Measurements from ENCODE around the gene LRFN5. TPM values are rescaled to one million over a fixed set of nuclear protein-coding genes. Genes with fewer than 3 reads are reported as not detected.
A peak's percentile ranks its signal among the peaks of the same experiment; 100 is the strongest.

LRFN5 gene
- total and polyA plus RNA-seq, 2 of the 13 experiments (the other 11 are each of a cell fraction or from before 2014, with no cell fraction given): not detected

GRCh38 chr14:41597647-41598046, 9.0 kb upstream of the LRFN5 start:
- ChIA-PET CTCF (ENCODE audit: low intra/inter-chr PET ratio, low total read pairs) (no interaction called here), POLR2A (no interaction called here)
- DNase-seq (ENCODE audit: low spot score) (no peak), FAIRE-seq (no peak), ATAC-seq (no peak)
- Histone ChIP-seq H3K27me3 (ENCODE audit: control insufficient read depth in 1 of 2, insufficient read depth in 2 of 2, low read length in 2 of 2) (no peaks in the 10 kb centered on the region), H2AFZ (ENCODE audit: low read length) (no peak overlapping the region), H3K36me3 (replicated peaks in 1 of 2; ENCODE audit: control insufficient read depth in 1 of 2, insufficient read depth in 2 of 2, low read length in 2 of 2) (no peaks in the 10 kb centered on the region), H3K4me2 (ENCODE audit: low read depth, low read length) (no peak overlapping the region), H3K9me3 (ENCODE audit: low read length) (no peaks in the 10 kb centered on the region), H3K4me1 (ENCODE audit: insufficient read depth, low read length) (no peaks in the 10 kb centered on the region), H3K4me3 (replicated peaks in 1 of 3; ENCODE audit: insufficient read depth in 1 of 3, low read depth in 2 of 3, low read length in 3 of 3) (no peak overlapping the region), H3K9ac (ENCODE audit: insufficient read depth, low read depth, low read length) (no peak overlapping the region), H4K20me1 (ENCODE audit: insufficient read depth, low read length) (no peaks in the 10 kb centered on the region), H3K79me2 (ENCODE audit: insufficient read depth, low read length) (no peaks in the 10 kb centered on the region), H3K27ac (ENCODE audit: extremely low read length, insufficient read depth, low read length) (no peak overlapping the region)
- BruUV-seq (replicated peaks): no TSS peak
- in situ Hi-C loops (cut with HindIII; ENCODE audit: extremely low pct_ligation_motif_present, low pct_unique_long_range_greater_than_20kb) (no loop called here), intact Hi-C loops (cut with micrococcal nuclease; ENCODE audit: unreplicated experiment) (no loop called here)
- 71% methylated on average over 25 of the region's 25 CpGs for WGBS (ENCODE audit: low lambda C conversion rate)
- TF ChIP-seq FIP1L1 (IDR thresholded peaks at IDR 0.05; ENCODE audit: borderline replicate concordance, insufficient read depth, low read depth, low read length) (no peak), NFE2L2 (IDR thresholded peaks at IDR 0.05; ENCODE audit: low read length) (0 out of 2 replicates have a peak, but pooled peaks have one; percentile 15), ZNF280B (CRISPR knock-in tag; IDR thresholded peaks at IDR 0.05; ENCODE audit: borderline replicate concordance) (peak; percentile 50; the same call in 1 of the 2 replicates), LRRFIP1 (CRISPR knock-in tag; conservative IDR thresholded peaks at IDR 0.05) (no peak), ZNF639 (CRISPR knock-in tag; conservative IDR thresholded peaks at IDR 0.05) (no peak), ZNF691 (CRISPR knock-in tag; IDR thresholded peaks at IDR 0.05; ENCODE audit: borderline replicate concordance, low read depth) (no peak), PTBP1 (IDR thresholded peaks at IDR 0.05; ENCODE audit: low read depth, low read length, poor library complexity, severe bottlenecking) (peak; percentile 50), YY1 (IDR thresholded peaks at IDR 0.05; ENCODE audit: insufficient read depth, insufficient replicate concordance, low read depth, low read length) (peak; percentile 76), ZNF121 (CRISPR knock-in tag; IDR thresholded peaks at IDR 0.05) (no peak), ZNF747 (CRISPR knock-in tag; IDR thresholded peaks at IDR 0.05; ENCODE audit: borderline replicate concordance) (no peak), SSRP1 (CRISPR knock-in tag; IDR thresholded peaks at IDR 0.05) (no peak), MAFF (IDR thresholded peaks at IDR 0.05; ENCODE audit: low read depth, low read length) (peak; percentile 97), ZNF800 (CRISPR knock-in tag; IDR thresholded peaks at IDR 0.05) (no peak), MAFK (conservative IDR thresholded peaks at IDR 0.05 in 1 of 2, IDR thresholded peaks at IDR 0.05 in 1 of 2; ENCODE audit: low read length in 2 of 2) (peak; percentile 98), MAFG (CRISPR knock-in tag; IDR thresholded peaks at IDR 0.05) (peak; percentile 65; the same call in 1 of the 2 replicates), STAG1 (CRISPR knock-in tag; IDR thresholded peaks at IDR 0.05) (no peak)

Measured in HepG2 (cell line).